ENCODE measurements around the gene UGT3A1.

DNA sequence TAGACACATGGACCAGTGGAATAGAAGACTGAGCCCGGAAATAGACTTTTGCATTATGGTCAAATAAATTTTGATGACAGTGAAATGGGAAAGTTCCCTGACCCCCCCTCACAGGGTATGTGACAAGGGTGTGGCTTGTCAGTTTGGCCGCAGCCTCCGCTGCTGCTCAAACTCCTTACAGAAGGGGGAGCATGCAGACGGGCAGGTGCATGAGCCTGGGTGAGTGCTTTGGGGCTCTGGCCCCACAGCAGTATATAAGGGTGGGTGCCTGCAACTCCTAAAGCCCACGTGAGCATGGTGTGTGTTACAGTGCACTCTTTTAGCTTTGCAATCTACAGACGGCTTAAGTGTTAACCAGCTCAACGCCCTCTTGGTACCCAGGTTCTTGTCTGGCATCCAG, 30.9 kb downstream of the UGT3A1 start:
- TF ChIP-seq TAF1 (IDR thresholded peaks at IDR 0.05; ENCODE audit: borderline replicate concordance, insufficient read depth, low read length) (no peak), POLR2AphosphoS5 (IDR thresholded peaks at IDR 0.05; ENCODE audit: low read depth, low read length) (no peak), SIN3A (IDR thresholded peaks at IDR 0.05; ENCODE audit: borderline replicate concordance, insufficient read depth, low read length) (no peak)
- TF ChIP-seq, protein P1, sequence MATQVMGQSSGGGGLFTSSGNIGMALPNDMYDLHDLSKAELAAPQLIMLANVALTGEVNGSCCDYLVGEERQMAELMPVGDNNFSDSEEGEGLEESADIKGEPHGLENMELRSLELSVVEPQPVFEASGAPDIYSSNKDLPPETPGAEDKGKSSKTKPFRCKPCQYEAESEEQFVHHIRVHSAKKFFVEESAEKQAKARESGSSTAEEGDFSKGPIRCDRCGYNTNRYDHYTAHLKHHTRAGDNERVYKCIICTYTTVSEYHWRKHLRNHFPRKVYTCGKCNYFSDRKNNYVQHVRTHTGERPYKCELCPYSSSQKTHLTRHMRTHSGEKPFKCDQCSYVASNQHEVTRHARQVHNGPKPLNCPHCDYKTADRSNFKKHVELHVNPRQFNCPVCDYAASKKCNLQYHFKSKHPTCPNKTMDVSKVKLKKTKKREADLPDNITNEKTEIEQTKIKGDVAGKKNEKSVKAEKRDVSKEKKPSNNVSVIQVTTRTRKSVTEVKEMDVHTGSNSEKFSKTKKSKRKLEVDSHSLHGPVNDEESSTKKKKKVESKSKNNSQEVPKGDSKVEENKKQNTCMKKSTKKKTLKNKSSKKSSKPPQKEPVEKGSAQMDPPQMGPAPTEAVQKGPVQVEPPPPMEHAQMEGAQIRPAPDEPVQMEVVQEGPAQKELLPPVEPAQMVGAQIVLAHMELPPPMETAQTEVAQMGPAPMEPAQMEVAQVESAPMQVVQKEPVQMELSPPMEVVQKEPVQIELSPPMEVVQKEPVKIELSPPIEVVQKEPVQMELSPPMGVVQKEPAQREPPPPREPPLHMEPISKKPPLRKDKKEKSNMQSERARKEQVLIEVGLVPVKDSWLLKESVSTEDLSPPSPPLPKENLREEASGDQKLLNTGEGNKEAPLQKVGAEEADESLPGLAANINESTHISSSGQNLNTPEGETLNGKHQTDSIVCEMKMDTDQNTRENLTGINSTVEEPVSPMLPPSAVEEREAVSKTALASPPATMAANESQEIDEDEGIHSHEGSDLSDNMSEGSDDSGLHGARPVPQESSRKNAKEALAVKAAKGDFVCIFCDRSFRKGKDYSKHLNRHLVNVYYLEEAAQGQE (IDR thresholded peaks at IDR 0.05; ENCODE audit: insufficient read depth in 1 of 2, low read depth in 2 of 2, low read length in 2 of 2), result no peak
